Activated T-helper 1 cell treated with anti-CD3 and anti-CD28 coated beads, Interleukin-12 subunit alpha, Interleukin-12 subunit beta, Interleukin-2, Interleukin-4 antibody, amounts not matched to agents 30 ng/mL and 10 ng/mL and 1 ng/mL, durations not matched to agents 14 hours and 24 hours and 36 hours (primary cell): Measurements from ENCODE around the gene MMP21. TPM values are rescaled to one million over a fixed set of nuclear protein-coding genes. Genes with fewer than 3 reads are reported as not detected.

Experiments used
- DNase-seq: peaks from one replicate; pipeline ENCODE4 v3.0.0; 2021; ENCODE audit warnings: low spot score
- H3K27ac Mint-ChIP-seq: one replicate; pipeline ENCODE4 v1.8.0; 2021; ENCODE audit warnings: mild to moderate bottlenecking, mixed read lengths
- H3K27me3 Mint-ChIP-seq: one replicate; pipeline ENCODE4 v1.8.0; 2022; ENCODE audit warnings: mild to moderate bottlenecking, moderate library complexity, mixed read lengths; ENCODE audit not compliant: insufficient read depth
- H3K36me3 Mint-ChIP-seq: one replicate; pipeline ENCODE4 v1.8.0; 2021; ENCODE audit warnings: low read depth, mixed read lengths
- H3K4me1 Mint-ChIP-seq: one replicate; pipeline ENCODE4 v1.8.0; 2021; ENCODE audit warnings: low read depth, mixed read lengths
- H3K4me3 Mint-ChIP-seq: one replicate; pipeline ENCODE4 v1.8.0; 2021; ENCODE audit warnings: mild to moderate bottlenecking, moderate library complexity, mixed read lengths
- H3K9me3 Mint-ChIP-seq: one replicate; pipeline ENCODE4 v1.8.0; 2021; ENCODE audit warnings: mixed read lengths
- intact Hi-C: fragments of 100-400 bp; cut with micrococcal nuclease; formaldehyde crosslinking; loops from one replicate; pipeline ENCODE4 v1.15.1; 2024
- total RNA-seq: library from RNA; stranded (reverse); gene quantifications from 2 replicates; pipeline ENCODE4 v1.2.3, GENCODE V29; 2022

Gene MMP21
- total RNA-seq, 1 donor from 2014 or later: not detected

DNA sequence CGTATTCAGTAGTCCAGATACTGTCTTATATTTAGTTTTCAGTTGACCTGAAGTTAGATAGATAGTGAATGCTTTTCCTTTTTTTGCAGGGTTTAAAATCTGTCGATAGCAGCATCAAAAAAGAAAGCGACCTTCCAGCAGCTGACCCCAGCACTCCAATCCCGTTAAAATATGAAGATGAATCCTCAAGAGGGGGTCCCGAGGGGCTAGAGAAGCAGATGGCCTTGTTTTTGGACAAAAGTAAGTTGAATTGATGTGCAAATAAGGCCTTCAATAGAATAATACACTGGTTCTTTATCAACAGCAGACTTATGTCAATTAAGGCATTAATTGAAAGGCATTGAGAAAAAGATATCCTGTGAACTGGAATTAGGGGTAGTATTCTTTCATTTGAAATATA lies 37.4 kb downstream of the MMP21 start:
- H3K4me3 Mint-ChIP-seq: no peak overlapping the region
- peaks cover 65% of the 10 kb centered on the region for H3K36me3 Mint-ChIP-seq
- H3K4me1 Mint-ChIP-seq: no peaks in the 10 kb centered on the region
- no peak overlapping the region for H3K27ac Mint-ChIP-seq
- H3K9me3 Mint-ChIP-seq: no peaks in the 10 kb centered on the region
- intact Hi-C loops: no loop called here
- DNase-seq: no peak
- no peaks in the 10 kb centered on the region for H3K27me3 Mint-ChIP-seq

DNA sequence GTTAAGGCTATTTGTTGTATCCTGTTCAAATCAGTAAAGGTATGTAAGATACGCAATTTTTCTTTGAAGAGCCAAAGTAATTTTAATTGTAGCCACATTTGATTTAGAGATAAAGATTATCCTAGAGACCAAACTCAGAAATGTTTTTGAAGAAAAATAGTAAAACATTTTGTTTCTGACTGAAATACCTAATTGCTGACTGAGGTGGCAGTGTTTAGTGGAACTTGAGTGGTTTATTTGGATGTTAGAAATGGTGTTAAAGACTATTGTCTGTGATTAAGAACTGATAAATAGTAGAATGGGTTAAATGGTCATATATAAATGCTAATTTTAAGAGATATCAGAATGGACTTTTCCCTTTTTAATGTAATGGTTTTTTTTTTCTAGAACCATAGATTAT lies 40.8 kb downstream of the MMP21 start:
- Mint-ChIP-seq H3K27ac (no peak overlapping the region), H3K4me3 (no peak overlapping the region), H3K36me3 (peaks cover 74% of the 10 kb centered on the region), H3K27me3 (no peaks in the 10 kb centered on the region), H3K9me3 (no peaks in the 10 kb centered on the region), H3K4me1 (peaks cover 7% of the 10 kb centered on the region)
- intact Hi-C loops: no loop called here
- no peak for DNase-seq

DNA sequence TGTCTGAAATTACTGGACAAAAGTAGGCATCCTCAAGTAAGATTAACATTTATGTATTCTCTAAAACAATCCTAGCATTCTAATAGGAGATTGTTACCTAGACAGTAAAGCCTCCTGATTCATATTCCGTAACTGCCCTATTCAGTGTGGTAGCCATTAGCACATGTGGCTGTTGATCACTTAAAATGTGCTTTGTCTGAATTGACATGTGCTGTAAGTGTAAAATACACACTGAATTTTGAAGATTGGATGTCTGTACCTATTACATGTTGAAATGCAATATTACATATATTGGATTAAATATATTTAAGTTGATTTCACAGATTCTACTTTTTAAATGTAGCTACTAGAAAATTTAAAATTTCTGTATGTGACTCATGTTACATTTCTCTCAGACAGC lies 41.5 kb downstream of the MMP21 start:
- Mint-ChIP-seq H3K9me3 (no peaks in the 10 kb centered on the region), H3K36me3 (peaks cover 69% of the 10 kb centered on the region), H3K4me3 (no peak overlapping the region), H3K27me3 (no peaks in the 10 kb centered on the region), H3K27ac (no peak overlapping the region), H3K4me1 (peaks cover 7% of the 10 kb centered on the region)
- intact Hi-C loops: no loop called here
- no peak for DNase-seq

DNA sequence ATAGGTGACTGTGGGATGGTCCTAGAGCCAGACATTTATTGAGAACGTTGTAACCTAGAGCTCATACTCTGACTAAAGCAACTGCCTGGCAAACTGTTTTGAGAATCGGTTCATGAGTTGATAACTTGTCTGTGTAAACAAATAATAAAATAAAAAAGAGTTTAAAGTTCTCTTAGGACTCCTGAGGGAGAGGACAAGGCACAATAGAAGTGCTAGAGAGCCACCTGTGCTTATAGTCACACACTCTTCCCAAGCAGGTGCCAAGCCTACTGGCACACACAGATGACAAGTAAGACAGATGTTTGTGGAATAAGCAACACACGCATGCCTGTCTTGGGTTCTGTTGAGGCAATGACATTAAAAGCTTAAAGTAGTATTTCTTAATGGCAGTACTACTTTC lies 48.2 kb downstream of the MMP21 start:
- no peak for DNase-seq
- intact Hi-C loops: no loop called here
- peaks cover 11% of the 10 kb centered on the region for H3K4me1 Mint-ChIP-seq
- no peaks in the 10 kb centered on the region for H3K27me3 Mint-ChIP-seq
- no peak overlapping the region for H3K27ac Mint-ChIP-seq
- no peak overlapping the region for H3K4me3 Mint-ChIP-seq
- peaks cover 57% of the 10 kb centered on the region for H3K36me3 Mint-ChIP-seq
- H3K9me3 Mint-ChIP-seq: no peaks in the 10 kb centered on the region

DNA sequence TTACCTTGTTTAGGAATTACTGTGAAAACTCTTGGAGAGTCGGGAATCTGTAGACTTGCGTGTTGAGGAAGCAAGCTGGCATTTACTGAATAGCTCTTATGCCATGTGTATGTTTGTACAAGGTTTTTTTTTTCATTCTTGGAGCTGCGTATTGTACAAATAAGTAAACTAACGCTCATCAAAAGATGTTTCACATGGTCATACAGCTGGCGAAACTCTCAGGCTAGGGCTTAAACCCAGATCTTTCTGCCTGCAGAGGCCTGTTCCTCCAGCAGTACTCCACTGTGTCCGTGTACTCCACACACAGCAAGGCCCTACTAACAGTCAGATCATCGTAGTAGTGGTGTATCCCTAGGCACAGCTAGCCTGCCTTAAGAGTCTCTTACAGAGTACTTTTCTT lies 48.7 kb downstream of the MMP21 start:
- H3K36me3 Mint-ChIP-seq: peaks cover 57% of the 10 kb centered on the region
- no peak overlapping the region for H3K27ac Mint-ChIP-seq
- no peak overlapping the region for H3K4me3 Mint-ChIP-seq
- no peaks in the 10 kb centered on the region for H3K9me3 Mint-ChIP-seq
- intact Hi-C loops: no loop called here
- H3K27me3 Mint-ChIP-seq: no peaks in the 10 kb centered on the region
- H3K4me1 Mint-ChIP-seq: peaks cover 9% of the 10 kb centered on the region
- DNase-seq: no peak

DNA sequence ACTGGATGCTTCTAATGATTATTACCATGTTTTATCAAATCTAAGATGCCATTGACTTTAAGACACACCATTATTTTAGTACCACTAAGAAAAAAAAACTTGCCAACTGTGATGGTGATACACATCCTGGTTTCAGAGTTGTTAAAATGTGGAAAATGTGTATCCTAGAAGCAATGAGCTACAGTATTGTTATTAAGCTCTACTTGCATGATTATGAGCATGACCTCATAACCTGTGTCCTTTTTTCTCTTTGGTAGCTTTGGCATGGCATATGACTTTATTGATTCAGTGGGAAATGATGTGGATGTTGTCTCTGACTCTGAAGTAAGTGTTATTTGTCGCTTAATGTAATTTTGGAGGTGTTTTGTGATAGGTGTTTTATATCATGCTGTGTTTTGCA lies 52.8 kb downstream of the MMP21 start:
- no peak for DNase-seq
- intact Hi-C loops: loop anchor here (5.0 kb wide), 1 partner anchor 34 kb away; no protein-coding TSS in a partner anchor
- Mint-ChIP-seq H3K36me3 (peaks cover 49% of the 10 kb centered on the region), H3K4me1 (peaks cover 21% of the 10 kb centered on the region), H3K4me3 (no peak overlapping the region), H3K27ac (peak overlapping the region; percentile 24), H3K9me3 (no peaks in the 10 kb centered on the region), H3K27me3 (no peaks in the 10 kb centered on the region)

DNA sequence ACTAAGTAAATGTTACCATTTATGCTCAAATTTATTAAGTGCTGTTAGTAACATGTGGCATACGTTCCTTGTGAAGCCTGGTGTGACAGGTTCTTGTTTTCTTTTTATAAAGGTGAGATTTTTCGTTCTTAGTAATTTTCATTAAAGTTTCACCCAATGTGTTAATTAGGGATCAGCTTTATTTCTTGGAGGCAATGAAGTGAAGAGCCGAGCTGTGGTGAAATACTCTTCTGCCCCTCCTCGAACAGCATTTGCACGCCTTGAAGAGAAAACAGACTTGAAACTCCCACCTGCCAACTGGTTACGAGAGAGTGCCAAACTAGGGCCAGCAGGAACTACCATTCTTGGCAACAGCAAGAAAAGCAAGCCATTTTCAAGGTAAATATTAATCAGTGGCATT lies 54.6 kb downstream of the MMP21 start:
- peaks cover 40% of the 10 kb centered on the region for H3K36me3 Mint-ChIP-seq
- no peaks in the 10 kb centered on the region for H3K27me3 Mint-ChIP-seq
- DNase-seq: no peak
- H3K4me3 Mint-ChIP-seq: peak overlapping the region; percentile 98
- intact Hi-C loops: loop anchor here (5.0 kb wide), 1 partner anchor 36 kb away; no protein-coding TSS in a partner anchor
- no peak overlapping the region for H3K27ac Mint-ChIP-seq
- H3K4me1 Mint-ChIP-seq: peaks cover 21% of the 10 kb centered on the region
- H3K9me3 Mint-ChIP-seq: peaks cover 3% of the 10 kb centered on the region

DNA sequence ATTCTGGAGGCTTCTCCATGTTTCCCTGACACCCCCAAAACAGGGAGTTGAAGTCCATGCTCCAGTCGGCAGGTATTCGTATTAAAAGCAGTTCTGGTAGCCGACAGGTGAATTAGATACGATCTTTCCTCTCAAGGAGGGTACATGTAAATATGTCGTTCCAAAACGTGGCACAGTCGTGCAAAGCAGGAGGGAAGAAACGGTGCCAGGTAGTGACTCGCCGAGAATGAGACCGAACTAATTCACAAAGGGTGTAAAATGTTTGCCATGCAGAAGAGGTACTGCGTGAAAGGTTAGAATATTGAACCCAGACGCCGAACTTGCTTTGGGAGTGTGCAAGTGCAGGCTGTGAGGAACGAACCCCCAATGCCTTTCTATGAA lies 55.6 kb downstream of the MMP21 start:
- peaks cover 21% of the 10 kb centered on the region for H3K4me1 Mint-ChIP-seq
- H3K4me3 Mint-ChIP-seq: peak overlapping the region; percentile 98
- no peaks in the 10 kb centered on the region for H3K27me3 Mint-ChIP-seq
- no peak for DNase-seq
- H3K27ac Mint-ChIP-seq: peak overlapping the region; percentile 98
- peaks cover 33% of the 10 kb centered on the region for H3K36me3 Mint-ChIP-seq
- intact Hi-C loops: loop anchor here (5.0 kb wide), 1 partner anchor 37 kb away; no protein-coding TSS in a partner anchor
- H3K9me3 Mint-ChIP-seq: peaks cover 3% of the 10 kb centered on the region

DNA sequence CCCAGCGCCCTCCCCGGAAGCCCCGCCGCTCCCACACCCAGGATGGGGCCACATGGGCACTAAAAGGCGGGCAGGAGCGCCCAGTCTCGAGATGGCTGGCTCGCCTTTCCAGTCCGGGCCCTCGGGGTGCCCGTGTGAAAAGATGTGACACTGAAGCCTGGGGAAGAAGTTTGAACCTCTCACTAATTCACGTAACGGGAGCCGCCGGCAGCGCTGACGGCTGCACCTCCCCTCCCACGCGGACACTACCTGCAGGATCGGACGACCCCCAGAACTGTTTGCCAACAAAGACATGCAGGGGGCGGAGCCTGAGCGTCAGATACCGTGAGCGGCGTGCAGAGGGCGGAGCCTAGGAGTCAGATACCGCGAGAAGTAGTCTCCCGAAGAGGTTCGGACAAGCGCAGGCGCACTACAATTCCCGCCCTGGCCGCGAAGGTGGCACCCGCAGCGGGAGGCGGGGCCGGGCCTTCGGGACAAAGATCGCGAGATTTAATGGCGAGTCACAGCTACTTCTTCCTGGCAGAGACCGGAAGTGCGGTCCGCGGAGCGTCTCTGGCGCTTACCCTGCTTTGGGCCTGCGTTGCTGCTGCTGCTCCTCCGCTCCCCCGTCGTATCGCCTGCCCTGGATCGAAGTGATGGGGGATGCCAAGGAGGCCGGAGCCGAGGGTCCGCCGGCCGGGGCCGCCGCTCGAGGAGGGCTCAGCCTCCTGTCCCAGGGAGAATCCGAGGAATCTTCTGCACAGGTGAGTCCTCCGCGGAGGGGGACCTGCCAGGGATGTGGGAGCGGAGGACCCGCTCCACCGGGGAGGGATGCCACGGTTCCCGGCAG lies 56.2 kb downstream of the MMP21 start, which contains the start of gene EDRF1:
EDRF1 (plus strand) TSS at position 537 of the 829 bp plus-strand sequence; CDS start at position 636, 99 bp downstream.
- Mint-ChIP-seq H3K4me1 (peaks cover 21% of the 10 kb centered on the region), H3K36me3 (peaks cover 28% of the 10 kb centered on the region), H3K27me3 (no peaks in the 10 kb centered on the region), H3K4me3 (peak within 1 kb of the TSS; percentile 98), H3K27ac (peak within 1 kb of the TSS; percentile 98), H3K9me3 (peaks cover 3% of the 10 kb centered on the region)
- DNase-seq: peak; percentile 100
- intact Hi-C loops: loop anchor here (1.0 to 5.0 kb wide), 8 partner anchors 38 to 1330 kb away; partner anchors contain the start of genes BCCIP, EEF1AKMT2, FANK1 and LHPP

Other genes with a start within 250 kb of the MMP21 start
- not detected in 2 replicates for gene TEX36, start 92.7 kb downstream of the MMP21 start, total RNA-seq
- 43.4 and 43.9 TPM in 2 replicates for gene EDRF1, start 56.1 kb downstream of the MMP21 start, total RNA-seq
- gene UROS, start 47.4 kb upstream of the MMP21 start, total RNA-seq: 49.0 and 57.8 TPM in 2 replicates
- 127 and 128 TPM in 2 replicates for gene BCCIP, start 47.7 kb upstream of the MMP21 start, total RNA-seq
- gene DHX32, start 105.5 kb upstream of the MMP21 start, total RNA-seq: 13.0 and 13.9 TPM in 2 replicates
- not detected in 2 replicates for gene FANK1, start 120.7 kb upstream of the MMP21 start, total RNA-seq